ENCODE data around the gene THY1.
"Not testable (repeated sequence)": the region's sequence is repeated elsewhere in the genome, so short reads cannot be mapped to it uniquely, and the experiment has no call there.

The THY1 gene

DNA sequence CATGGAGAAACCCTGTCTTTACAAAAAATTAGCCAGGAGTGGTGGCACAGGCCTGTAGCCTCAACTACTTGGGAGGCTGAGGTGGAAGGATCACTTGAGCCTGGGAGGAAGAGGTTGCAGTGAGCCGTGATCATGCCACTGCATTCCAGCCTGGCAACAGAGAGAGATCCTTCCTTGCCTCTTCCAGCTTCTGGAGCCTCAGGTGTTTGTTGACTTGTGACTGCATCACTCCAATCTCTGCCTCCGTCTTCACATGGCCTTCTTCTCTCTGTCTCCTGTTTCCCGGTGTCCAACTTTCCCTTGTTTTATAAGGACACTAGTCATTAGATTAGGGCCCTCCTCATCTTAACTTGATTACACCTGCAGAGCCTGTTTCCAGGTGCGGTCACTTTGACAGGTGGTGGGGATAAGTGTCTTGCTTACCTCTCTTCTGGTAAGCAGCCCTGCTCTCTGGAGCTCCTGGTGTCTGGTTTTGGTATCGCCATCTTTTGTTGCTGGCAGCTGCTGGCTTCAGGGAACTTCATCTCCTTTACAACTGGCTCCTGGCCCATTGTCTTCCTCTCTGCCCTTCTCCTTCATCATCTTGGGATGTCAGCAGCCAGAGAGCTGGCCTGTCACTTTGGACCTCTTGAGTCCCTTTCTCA lies 33.2 kb downstream of the THY1 start:
- DNase-seq (ENCODE audit: low read depth, low spot score) = no peak

DNA sequence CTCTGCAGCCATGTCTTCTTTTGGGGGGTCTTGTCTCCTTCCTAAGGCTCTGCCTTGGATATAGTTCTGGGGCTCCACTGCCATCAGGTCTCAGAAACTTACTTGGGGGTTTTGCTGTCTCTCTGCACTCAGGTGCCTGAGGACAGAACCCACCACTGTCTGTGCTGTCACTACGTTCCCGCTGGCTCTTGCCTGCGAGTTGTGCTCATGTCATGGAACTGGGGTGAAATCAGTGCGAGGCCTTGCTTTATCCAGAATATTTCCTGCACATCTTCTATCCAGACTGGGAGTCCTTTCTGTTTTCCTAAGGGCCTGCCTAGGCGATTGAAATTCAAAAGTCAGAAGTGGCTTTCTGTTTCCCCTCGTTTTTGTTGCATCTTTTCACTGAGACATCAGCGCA lies 34.9 kb downstream of the THY1 start:
- no peak for DNase-seq (ENCODE audit: low read depth, low spot score)

More for the DNA sequence above, 33.2 kb downstream of the THY1 start:
- no peak overlapping the region for H3K27ac ChIP-seq

DNA sequence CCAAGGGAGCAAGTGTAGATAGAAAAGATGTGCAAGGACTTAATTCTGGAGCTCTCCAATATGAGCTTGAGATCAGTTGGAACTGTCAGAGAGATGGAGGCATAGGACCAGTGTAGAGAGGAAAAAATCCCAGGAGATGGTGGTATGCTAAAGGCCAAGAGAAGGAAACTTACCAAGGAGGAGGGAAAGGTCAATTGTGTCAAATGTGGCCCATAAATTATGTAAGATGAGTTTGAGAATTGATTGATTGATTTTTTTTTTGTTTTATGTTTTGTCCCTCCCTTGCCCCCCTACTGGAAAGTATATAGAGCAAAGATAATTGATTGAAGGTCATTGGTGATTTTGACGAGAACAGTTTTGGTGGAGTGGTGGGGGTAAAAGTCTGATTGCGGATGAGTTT lies 38.6 kb downstream of the THY1 start:
- no peak for DNase-seq (ENCODE audit: low read depth, low spot score)
- H3K27ac ChIP-seq = no peak overlapping the region

More for the DNA sequence above, 34.9 kb downstream of the THY1 start:
- H3K27ac ChIP-seq = no peak overlapping the region

DNA sequence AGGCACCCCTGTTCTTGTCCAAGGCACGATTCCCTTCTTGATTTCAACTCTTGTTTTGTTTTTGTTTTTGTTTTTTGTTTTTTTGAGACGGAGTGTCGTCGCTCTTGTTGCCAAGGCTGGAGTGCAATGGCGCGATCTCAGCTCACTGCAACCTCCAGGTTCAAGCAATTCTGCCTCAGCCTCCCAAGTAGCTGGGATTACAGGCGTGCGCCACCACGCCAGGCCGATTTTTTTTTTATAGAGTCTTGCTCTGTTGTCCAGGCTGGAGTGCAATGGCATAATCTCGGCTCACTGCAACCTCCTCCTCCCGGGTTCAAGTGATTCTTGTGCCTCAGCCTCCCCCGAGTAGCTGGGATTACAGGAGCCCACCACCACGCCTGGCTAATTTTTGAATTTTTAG lies 40.5 kb downstream of the THY1 start:
- DNase-seq (ENCODE audit: low read depth, low spot score); H3K27ac ChIP-seq: not testable (repeated sequence)

DNA sequence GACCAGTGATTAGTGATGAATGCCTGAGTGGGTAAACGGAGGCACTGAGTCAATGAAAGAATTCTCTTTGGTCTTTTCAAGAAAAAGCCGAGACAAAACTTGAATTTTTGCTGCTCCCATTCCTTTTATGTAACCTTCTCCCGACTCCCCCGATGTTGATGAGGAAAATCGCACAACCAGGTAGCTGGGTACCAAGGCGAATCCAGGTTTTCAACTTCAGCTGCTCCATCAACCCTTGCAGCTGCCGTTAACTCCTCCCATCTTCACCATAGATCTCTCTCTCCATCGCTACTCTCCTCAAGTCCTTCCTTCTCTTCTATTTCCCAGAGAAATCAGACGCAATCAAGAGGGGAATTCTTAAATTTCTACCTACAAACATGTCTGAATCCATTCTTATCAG lies 40.9 kb downstream of the THY1 start:
- no peak for DNase-seq (ENCODE audit: low read depth, low spot score)
- H3K27ac ChIP-seq = no peak overlapping the region

DNA sequence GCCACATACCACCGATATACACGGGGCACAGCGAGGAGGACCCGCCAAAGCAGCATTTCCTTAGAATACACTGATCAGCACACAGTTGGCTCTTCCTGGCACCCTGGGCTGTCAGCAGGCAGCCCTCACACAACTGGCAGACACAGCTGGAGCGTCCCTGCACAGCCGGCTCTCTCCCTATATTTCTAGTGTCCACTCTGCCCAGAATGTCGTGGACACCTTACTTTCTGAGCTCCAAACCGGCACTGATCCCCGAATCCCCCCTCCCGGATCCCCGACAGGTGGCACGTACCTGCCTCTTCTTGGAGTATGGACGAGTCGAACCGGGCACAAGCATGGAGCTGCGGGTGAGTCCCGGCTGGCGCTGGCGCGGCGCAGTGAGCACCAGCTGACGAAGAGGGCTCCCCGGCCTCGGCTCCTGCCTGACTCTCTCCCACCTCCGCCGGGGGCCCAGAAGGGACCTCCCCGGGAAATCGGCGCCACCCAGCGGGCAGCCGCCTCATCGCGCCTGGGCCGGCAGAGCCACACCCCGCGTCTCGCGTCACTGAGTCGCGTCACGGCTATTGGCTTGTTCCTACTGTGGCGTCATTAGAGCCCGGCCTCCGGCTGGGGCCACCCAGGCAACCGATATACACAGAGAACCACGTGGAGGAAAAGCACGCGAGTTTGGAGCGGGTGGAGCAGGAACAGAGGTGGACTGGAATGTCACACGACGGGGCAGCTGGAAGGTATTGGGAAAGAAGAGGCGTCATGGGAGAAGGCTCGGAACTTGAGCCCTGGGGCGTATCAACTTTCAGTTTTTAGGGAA lies 41.6 kb downstream of the THY1 start, which contains the start of gene USP2:
TSS of gene USP2 (minus strand) at position 510 of the 808 bp plus-strand sequence. CDS start 8,210 bp downstream, outside the sequence.
- peak; percentile 85 for DNase-seq (ENCODE audit: low read depth, low spot score)
- peak within 1 kb of the TSS; percentile 18 for H3K27ac ChIP-seq

DNA sequence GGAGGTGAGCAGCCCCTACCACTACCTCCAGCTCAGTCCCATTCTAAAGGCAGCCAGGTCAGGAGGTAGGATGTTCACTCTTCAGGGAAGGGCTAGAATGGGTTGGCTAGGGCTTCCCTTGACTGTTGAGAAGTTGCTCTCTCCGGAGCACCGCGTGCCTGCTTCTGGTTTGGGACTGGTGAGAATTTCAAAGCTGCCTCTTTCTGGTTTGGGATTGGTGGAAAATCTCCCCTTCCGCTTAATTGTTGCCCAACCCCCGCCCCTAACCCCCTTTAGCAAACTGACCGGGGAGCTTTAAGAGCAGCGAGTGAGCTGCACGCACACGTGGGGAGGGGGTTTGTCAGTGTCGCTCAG lies 42.2 kb downstream of the THY1 start:
- H3K27ac ChIP-seq = peak overlapping the region; percentile 18

DNA sequence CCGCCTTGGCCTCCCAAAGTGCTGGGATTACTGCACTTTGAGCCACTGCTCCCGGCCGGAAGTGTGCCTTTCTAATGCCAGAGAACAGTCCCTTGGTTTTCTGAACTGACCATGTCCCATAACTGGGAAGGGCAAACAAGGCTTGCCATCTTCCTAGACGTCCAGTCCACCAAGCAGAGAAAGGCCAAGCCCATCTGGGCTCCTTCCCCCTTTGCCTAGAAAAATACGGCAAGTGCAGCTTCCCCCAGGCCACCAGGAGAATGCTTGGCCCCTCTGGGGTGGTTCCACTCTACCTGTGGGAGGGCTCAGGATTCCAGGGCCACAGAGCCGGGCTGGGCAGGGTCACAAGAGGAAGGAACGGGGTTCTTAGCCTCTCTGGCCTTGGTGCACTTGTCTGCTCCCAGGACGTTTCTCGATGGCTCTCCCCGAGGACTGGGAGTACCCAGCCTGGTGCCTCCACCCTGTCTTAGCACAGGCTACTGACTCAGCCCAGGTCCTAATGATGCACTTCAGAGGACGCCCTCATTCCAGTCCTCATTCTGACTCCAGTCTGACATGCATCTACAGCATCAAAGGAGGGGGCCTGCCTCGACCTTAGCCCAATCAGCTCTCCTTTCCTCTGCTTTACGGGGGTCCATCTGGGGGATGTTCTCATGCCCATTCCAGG lies 42.7 kb downstream of the THY1 start:
- H3K27ac ChIP-seq = peak overlapping the region; percentile 18
- no peak for DNase-seq (ENCODE audit: low read depth, low spot score)

More for the DNA sequence above, 42.2 kb downstream of the THY1 start:
- DNase-seq (ENCODE audit: low read depth, low spot score) = no peak

DNA sequence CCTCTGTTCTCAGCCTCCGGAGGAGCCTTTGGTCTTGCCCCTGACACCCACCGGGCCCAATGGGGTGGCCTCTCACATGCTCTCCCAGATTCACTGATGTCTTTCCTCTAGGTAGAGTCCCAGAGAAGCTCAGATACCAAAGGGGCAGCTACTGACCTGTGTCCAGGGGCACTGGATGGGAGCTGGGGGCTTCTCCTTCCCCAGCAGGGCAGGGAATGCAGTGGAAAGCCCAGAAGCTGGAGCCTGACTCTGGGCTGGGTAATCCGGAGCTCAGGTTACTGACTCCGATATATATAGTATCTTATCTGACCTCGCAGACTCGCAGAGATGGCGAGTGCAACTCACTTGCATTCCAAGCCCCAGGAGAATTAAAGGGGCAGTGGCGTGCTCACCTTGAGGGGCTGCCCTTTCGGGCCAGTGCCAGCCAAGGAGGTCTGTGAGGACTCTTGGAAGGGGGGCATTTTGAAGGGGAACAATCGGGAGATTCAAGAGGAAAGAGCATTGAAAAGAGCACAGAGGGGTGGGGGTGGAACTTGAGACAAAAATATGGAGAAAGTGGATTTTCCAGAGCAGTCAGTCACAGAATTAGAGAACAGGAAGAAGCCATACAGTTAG lies 44.0 kb downstream of the THY1 start:
- no peak for DNase-seq (ENCODE audit: low read depth, low spot score)
- H3K27ac ChIP-seq = no peak overlapping the region

DNA sequence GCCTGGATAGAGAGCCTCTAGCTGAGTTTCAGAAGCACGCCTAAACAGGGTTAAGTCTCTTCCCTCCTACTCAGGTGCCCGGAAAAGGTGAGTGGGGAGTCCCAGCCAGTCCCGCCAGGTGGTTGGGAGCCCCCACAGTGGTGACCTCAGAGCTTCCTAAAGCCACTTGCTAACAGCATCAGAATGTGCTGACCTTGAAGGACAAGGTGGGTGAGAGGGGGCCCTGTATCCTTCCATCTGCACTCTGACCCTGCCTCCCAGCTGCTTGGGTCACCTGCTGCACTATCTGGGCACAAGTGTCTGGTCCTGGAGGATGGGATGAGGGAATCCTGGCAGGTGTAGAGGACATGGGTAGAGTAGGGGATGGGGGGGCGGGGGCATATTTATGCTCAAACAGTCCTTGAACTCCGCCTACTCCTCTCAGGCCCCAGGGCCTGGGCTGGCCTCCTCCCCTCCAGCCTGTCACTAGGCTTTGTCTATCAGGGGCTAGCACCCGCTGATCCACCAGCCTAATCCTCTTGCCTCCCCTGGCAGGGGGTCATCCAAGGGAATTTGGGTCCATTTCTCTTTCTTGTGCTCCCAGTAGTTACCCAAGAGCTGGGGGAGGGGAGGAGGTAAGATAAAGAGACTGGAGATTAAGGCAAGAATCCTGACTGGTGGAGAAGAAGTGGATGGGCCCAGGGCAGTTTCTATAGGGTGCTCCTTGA lies 44.9 kb downstream of the THY1 start:
- no peak for DNase-seq (ENCODE audit: low read depth, low spot score)
- H3K27ac ChIP-seq = peak overlapping the region; percentile 82

DNA sequence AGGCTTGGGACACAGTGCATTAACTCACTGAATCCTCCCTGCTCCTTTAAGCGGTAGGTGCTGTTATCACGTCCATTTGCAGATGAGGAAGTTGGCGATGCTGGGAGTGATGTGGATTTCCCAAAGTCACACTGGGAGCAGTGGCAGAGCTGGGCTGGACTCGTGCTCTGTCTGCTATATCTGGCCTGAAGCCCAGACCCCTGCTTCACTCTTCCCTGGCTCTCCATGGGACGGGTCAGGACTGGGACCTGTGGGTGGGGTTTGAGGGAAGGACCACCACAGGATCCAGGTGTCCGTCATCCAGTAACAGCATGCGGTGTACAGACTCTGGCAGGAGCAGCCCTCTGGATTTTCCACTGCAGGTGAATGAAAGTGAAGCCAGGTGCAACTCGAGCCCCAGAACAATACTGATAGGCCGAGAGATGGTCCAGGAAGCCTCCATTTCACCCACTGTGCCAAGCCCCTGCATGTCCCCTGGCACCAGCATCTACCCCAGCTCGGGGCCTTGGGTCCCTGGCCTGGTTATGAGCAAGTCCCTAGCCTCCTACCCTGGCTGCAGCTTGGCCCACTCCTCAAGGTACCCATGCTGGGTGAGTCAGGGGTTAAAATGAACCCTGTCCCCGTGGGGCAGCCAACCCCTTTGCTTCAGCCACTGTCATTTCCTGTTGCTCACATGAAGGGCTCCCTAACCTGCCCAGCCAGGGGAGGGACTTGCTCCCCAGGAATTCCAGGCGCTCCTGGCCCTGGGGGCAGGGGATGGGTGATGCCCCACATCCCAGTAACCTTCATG lies 45.7 kb downstream of the THY1 start:
- H3K27ac ChIP-seq = peak overlapping the region; percentile 82
- DNase-seq (ENCODE audit: low read depth, low spot score) = no peak

DNA sequence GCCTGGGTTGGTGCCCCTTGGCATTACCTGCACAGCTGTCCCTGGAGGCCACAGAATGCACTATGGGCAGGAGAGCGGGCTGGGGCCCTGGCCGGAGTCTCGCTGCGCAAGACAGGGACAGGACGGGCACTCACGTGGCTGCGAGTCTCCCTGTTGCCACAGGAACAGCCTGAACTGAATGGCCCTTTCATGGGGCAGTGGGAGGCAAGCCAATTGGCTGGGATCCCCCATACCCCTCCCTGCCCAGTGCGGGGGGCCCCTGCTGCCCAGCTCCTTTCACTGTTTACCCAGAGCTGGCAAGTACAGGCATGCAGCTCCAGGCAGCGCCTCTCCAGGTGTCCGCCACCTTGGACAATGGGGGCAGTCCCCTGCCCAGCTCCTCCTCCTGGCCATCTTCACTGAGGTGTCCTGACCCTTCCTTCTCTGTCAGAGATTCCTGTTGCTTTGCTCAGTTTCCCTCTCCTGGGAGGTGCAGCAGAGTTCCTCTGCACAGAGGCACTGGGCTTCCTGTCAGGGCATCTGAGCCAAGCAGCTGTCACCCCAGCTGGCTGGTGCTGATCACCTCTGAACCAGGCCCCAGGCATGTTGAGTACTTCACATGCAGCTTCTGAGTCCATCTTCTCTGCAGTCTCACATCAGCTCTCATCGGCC lies 46.6 kb downstream of the THY1 start:
- peak overlapping the region; percentile 82 for H3K27ac ChIP-seq
- no peak for DNase-seq (ENCODE audit: low read depth, low spot score)

DNA sequence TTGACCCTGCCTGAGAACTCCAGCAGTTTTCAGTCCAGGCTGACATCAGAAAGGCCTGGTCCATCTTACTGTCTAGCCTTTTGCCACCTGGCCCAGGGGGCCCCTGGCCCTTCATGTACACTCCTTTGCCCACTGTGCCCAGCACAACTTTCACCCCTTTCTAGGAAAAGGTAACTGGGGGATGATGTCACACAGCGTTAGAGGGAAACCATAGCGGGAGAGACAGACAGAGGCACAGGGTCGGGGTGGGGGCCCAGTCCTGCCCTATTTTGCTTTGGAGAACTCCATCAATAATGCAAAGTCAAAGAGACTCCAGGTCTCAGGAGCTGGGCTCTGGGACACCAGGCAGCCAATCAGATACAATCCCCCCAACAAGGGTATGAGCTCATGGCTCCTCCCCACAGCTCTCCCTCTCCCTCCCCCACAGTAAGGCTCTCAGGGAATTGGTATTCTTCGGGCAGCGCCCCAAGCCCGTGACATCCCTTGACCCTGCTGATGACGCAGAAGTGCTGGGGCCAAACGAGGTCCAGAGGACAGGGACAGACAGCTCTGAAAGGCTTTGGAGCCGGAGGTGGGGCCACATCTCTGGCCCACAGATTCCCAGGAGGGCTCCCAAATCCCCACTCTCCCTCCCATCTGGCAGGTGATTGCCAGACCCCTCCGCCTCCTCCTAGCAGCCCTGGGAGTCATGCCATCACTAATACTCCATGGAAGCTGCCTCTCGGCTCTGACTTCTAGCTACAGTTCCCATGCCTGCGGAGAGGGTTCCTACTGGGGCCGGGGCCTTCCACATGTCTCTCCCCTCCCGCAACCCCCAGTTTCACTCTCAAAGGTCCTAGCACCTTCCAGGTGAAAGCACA lies 47.4 kb downstream of the THY1 start:
- H3K27ac ChIP-seq = peak overlapping the region; percentile 82
- DNase-seq (ENCODE audit: low read depth, low spot score) = no peak

DNA sequence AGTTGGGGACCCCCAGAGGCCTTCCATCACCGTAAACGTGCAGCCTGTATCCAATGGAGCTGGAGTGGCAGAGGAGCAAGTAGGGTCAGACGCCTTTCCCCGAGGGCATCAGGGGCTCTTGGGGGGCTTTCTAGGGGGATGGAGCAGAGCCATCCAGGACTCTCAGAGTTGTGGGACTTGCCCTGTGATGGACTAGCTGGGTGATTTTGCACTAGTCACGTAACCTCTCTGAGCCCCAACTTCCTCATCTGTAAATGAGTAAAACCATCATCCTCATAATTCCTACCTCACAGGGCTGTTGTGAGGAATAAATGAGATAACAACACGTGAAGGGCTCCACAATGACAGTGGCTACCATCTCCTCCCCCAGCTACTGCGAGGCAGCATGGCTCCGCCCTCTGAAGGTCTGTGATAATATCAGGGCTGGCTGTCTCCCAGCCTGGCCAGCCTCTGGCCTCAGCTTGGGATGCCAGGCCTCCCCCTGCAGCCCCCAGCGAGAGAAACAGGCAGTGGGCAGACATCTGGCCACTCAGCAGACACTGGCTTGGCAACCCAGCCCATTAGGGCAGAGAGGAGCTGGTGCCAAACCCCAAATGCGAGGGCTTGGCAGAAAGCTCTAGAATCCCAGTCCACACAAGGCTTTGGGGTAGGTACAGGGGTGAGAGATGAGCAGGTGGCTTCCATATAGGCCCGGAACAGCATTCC lies 48.2 kb downstream of the THY1 start:
- no peak for DNase-seq (ENCODE audit: low read depth, low spot score)
- H3K27ac ChIP-seq = peak overlapping the region; percentile 82

DNA sequence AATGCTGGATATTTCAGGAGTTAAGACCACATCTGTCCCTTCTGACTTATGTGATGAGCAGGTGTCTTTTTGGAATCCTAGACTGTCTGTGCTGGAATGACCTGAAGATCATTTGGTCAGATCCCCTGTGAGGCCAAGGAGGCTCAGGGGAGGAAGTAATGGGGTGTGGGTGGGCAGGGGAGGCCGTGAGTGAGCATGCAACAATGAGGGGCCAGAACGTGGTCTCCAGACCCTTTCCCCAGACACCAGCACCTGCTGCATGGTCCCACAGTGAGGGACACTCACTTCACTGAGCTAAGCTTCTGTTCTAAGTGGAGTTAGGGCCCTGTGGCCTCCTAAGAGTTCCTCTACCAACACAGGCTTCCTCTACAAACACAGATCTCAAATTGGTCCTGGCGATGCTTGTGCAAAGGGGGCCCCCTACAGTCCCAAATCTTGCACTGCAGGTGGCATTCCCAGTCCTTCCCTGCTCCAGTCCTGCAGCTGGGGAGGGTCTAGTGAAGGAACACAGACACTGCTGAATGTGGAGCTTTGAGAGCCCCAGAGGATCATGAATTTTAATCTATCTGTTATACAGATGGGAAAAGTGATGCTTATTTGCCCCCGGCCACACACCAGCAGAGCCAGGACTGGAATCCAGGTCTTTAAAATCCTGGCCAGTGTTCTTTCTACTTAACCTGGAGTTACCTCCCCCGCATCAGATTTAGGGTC lies 48.9 kb downstream of the THY1 start:
- DNase-seq (ENCODE audit: low read depth, low spot score) = no peak
- no peak overlapping the region for H3K27ac ChIP-seq

DNA sequence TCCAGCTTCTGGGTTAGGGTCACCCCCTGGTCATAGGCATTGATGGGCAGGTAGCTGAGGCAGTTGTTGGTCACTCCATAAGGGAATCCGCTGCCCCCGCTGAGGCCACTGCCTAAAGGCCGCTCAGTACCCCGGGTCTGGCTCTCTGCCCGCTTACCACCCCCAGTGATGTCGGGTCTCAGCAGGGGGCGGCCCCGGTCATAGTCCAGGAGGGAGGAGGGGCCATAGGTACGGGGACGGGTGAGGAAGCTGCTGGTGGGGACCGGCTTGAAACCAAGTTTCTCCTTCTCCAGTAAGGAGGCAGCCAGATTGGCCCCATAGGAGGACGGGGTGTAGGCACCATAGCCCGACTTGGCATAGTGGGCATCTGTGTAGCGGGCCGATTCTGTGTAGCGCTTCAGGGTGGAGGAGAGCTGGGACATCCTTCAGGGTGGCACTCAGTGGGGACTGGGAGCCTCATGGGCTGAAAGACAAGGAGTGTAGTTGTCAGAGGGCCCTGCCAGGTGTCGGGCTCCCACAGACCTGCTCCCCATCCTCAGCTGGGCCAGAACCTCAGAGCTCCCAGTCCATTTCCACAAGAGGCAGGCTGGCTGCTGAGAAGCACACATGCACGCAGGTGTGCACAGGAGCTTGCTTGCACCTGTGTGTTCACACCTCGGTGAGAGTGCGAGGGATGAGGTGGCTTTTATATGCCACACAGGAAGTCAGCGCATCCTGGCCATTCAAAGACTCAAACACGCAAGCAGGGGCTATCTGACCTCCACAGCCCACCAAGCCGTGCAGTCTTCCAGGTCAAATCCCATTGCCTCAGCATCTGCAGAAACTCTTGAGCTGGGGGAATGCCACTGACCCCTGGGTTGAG lies 49.7 kb downstream of the THY1 start:
- H3K27ac ChIP-seq = no peak overlapping the region
- no peak for DNase-seq (ENCODE audit: low read depth, low spot score)
